ENCODE results near the gene TBC1D8.
"Not testable (repeated sequence)": the region's sequence is repeated elsewhere in the genome, so short reads cannot be mapped to it uniquely, and the experiment has no call there.

The TBC1D8 gene

DNA sequence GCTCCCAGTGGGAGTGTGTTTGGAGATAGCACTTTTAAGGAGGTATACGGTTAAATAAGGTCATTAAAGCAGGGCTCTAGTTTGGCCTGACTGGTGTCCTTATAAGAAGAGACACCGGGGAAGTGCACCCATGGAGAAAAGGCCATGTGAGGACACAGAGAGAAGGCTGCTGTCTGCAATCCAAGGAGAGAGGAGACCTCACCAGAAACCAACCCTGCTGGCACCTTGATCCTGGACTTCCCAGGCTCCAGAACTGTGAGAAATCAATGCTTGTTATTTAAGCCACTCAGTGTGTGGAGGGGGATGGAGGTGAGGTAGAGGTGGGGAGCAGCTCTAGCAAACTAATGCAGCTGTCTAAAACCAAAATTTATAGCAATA is 87.1 kb downstream of the TBC1D8 start:
- DNase-seq (ENCODE audit: low spot score): no peak

DNA sequence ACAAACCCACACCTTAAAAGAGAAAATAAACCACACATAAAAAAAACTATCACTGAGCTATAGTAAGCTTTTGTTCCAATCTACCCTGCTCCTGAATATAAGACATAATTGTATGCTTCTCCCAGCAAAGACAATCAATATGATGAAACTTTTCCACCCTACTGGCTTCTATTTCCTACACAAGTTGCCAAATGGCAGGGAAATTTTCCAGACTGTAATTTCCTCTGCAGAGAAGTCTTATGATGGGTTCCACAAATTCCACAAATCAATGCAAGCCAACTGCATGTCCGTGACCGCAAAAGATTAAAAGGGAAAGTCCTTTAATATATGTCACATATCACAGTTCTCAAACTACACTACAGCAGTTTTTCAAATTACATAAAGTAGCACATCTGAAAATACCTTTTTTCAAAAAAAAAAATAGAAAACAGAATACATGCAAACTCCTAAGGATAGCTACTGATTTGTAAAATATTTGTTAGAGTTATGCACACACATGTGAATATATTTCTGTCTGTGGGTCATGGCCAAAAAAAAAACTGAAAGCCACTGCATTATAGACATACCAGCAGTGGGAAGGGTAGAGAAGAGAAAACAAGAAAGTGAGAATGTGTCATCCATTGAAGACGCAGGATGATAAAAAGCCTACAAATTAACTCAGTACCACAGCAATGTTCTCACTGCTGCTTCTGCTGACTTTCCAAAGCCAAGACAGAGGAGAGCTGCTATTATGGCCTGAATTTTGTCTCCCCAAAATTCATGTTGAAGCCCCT is 87.6 kb downstream of the TBC1D8 start:
- DNase-seq (ENCODE audit: low spot score): no peak

DNA sequence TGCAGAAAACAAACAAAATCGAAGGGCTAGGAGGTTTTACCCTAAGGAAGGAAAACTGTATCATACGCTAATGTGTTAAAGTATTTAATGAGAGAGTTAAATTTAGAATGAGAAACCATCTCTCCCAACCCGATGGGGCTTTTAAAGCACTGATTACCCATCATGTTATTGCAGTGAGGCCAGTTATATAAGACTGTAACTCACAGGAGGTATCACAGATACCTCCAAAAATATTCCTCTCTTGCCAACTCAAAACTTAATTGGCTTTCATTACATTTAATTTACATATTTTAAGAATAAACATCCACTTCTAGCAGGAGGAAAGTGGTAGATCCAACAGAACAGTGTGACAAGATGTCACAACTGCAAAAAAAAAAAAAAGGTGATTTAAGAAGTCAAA is 92.8 kb downstream of the TBC1D8 start:
- no peak for DNase-seq (ENCODE audit: low spot score)

DNA sequence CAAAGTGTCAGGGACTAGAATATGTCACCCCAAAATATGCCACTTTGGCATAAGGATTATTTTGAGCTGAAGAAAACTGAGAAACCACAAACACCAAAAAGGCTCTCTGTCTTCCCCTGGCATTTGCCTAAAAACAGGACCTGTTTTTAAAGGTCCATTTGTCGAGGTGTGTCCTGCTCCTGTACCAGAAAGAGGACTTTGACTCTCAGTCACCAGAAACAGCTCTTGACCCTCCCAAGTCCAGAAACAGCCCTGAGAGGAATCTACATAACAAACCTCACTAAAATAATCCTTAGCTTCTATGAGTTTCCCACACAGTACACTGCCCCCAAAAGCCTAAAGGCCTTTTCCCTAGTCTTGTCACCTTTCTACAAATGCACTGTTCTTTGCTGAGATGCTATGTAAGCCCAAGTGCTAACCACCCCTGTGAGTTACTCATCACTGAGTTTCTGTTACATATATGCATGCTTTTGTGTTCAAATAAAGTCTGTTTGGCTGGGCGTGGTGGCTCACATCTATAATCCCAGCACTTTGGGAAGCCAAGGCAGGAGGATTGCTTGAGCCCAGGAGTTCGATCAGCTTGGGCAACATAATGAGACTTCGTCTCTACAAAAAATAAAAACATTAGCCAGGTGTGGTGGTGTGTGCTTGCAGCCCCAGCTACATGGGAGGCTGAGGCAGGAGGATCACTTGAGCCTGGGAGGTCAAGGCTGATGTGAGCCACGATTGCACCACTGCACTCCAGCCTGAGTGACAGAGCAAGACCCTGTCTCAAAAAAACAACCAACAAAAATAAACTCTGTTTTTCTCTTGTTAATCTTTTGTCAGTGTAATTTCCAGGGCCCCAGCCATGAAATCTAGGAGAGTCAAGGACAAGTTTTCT is 93.9 kb downstream of the TBC1D8 start:
- DNase-seq (ENCODE audit: low spot score): no peak

DNA sequence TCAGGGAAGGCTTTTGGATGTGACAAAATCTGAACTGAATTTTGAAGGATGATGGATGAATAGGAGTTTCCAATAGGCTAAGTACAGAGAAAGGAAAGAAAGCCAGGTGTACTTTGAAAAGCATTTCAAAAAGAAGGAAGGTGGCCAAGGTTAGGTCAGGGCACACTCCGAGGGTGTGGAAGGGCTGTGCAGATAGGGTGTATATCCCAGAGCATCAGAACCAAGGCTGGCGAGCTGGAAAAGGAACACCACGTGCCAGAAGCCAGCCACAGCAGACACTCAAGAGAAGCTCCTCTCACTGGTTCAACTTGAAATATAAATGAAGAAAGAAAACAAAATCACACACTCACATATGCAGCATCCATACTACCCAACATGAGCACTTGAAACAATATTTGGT is 98.1 kb downstream of the TBC1D8 start:
- DNase-seq (ENCODE audit: low spot score): no peak

DNA sequence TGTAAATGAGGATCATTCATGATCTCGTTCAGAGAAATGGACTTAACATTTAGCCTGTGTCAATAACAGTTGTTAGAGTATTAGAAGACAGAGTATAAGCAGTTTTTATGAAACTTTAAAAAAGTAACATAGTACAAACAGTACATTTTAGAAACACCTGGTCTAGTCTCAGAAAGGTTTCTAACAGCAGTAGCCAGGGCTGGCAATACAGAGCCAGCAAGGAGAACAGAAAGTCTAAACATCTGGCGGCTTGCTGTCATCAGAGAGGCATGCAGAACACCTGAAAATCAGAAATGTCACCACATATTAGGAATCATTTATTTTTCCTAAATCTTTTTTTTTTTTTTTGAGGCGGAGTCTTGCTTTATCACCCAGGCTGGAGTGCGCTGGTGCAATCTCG is 99.0 kb downstream of the TBC1D8 start:
- DNase-seq (ENCODE audit: low spot score): no peak

DNA sequence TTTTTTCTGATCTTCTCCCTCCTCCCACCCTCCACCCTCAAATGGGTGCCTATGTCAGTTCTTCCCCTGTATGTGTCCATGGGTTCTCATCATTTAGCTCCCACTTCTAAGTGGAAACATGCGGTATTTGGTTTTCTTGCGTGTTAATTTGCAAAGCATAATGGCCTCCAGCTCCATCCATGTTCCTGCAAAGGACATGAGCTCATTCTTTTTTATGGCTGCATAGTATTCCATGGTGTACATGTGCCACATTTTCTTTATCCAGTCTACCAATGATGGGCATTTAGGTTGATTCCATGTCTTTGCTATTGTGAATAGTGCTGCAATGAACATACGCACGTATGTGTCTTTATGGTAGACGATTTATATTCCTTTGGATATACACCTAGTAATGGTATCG is 100.3 kb downstream of the TBC1D8 start:
- DNase-seq (ENCODE audit: low spot score): not testable (repeated sequence)

DNA sequence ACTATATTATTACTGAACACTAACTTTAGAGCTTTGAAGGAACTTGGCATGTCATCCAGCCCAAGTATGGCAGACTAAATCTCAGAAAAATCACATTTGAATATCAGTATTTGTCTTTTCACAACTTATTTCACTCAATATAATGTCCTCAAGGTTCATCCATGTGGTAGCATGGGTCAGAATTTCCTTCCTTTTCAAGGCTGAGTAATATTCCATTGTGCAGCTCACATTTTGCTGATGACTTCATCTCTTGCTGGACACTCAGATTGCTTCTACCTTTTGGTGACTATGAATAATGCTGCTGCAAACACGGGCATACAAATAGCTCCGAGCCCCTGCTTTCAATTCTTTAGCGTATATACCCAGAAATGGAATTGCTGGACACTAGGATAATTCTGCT is 102.4 kb downstream of the TBC1D8 start:
- DNase-seq (ENCODE audit: low spot score): no peak

DNA sequence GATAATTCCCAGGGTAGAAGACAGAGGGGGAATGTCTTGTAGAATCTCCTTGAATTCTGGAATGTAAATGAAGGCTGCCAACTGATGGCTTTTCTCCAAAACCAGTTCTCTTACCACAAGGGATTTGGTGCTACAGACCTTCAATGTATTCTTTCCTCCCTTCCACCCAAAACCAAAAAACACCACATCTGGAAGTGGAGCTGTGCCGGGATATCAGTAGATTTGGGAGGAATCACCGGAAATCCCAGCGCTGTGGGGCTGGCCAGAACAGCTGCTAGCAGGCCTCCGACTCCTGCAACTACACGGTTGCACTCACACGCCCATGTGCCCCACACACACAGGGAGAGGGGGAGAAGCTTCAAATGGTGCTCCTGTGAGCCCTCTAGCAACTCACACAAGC is 103.4 kb downstream of the TBC1D8 start:
- no peak for DNase-seq (ENCODE audit: low spot score)

DNA sequence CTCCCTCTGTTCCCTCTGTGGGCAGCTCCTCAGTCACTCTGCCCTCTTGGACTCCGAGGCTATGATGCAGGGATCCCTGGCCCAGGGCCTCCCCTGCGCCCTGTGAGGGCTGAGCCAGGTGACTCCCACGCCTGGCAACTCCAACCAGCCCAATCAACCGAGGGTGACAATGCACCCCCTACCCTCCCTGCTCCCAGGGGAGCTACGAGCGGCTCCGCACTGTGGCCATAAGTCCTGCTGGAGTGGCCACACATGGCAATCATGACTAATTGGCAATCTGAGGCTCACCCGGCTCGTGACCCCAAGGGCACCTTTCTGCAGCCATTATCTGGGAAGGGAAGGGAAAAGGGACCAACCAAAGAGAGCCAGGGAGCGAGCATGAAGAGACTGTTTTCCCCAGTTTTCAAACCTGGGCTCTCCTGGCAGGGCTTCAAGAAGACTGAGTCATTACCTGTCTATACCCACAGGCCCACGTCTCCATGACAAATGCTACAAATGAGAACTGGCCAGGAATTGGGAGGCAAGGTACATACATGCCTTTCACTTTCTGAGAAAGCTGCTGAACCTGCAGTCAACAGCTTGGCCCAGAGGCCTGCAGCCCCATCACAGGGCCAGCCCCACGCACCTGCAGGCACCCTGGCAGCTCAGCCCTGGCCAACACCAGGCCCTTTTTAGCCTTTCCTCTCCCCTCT is 104.0 kb downstream of the TBC1D8 start:
- DNase-seq (ENCODE audit: low spot score): peak; percentile 9

DNA sequence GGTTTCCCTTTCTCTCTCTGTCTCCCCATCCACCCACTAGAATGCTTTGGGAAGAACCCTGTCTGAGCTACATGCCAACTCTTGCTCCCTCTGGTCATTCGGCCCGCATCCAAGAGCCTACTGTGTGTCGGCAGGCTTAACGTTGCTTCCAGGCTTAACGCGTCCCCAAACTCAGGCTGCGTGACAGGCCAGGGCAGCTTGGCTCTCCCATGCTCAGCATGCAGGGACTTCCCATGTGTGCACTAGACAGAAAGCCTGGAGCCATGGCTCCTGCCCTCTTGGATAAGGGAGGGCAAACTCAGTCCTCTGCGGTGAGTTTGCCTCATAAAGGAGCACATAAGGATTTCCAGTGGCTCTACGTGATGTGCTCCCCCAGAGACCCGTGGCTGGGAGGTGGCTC is 105.9 kb downstream of the TBC1D8 start:
- no peak for DNase-seq (ENCODE audit: low spot score)

DNA sequence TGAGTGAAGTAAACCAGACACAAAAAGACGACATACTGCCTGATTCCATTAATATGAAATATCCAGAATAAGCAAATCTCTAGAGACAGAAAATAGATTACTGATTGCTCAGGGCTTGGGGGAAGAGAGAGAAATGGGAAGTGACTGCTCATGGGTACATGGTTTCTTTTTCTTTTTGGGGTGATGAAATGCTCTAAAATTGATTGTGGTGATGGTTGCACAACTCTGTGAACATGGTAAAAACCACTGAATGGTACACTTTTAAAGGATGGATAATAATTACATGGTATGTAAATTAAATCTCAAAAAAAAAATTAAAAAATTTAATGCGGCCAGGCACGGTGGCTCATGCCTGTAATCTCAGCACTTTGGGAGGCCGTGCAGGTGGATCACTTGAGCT is 109.8 kb downstream of the TBC1D8 start:
- DNase-seq (ENCODE audit: low spot score): no peak

DNA sequence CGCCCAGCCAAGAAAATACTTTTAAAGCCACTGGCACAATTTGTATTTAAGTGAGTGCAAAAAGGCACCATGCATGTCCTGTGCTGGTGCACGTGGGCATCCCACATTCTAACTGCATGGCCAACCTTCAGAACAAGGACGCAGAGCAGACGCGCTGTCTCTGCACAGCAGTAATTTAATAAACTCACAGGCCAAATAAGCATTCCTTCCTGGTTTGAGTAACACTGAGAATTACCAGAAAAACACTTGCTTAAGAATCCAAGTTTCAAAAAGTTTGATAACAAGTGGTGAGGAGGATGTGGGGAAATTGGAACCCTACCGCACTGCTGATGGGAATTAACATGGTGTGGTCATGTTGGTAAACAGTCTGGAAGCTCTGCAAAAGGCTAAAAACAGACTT is 110.4 kb downstream of the TBC1D8 start:
- no peak for DNase-seq (ENCODE audit: low spot score)

DNA sequence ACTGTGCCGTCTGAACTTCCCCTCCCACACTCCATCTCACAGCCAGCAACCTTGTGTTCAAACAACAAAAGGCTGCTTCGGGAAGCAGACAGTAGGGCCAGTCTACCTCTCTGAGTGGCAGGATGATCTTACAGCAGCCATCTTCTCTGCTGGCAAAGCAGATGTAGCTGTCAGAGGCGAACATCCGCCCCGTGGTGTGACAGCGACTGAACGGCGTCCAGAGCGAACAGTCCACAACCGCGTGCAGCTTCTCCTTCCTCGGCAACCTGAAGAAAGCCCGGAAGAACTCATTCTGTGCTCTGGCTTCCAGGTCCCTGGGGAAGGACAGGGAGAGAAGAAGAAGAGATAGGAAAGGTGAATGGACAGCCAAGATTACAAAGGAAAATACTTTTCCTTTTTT is 111.1 kb downstream of the TBC1D8 start:
- no peak for DNase-seq (ENCODE audit: low spot score)

DNA sequence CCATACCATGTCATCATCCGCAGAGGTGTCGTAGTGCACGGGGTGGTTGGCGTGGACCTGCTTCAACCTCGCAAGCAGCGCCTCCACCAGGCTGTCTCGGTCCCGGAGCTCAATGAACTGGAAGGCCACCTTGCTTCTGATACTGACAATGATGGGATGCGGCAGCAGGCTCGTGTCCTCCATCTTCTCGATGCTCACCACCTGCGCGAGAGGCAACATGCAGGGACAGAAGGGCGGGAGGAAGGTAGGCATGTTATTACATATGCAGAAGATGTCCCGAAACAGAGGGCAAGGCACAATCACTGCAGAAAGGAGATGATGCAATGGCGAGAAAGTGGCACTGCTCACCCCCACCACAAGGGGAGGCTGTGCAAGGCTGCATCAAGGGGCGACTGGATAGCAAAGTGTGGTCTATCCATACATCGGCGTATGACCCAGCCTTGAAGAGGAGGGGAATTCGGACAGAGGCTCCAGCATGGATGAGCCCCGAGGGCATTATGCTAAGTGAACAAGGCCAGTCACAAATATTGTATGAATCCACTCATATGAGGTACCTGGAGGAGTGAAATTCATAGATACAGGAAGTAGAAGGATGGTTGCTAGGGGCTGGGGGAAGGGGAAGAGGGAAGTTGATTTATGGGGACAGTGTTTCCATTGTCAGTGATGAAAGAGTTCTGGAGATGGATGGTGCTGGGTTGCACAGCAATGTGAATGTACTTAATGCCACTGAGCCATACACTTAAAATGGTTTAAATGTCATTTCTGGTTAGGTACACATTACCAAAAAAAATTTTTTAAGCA is 112.5 kb downstream of the TBC1D8 start:
- peak; percentile 7 for DNase-seq (ENCODE audit: low spot score)

DNA sequence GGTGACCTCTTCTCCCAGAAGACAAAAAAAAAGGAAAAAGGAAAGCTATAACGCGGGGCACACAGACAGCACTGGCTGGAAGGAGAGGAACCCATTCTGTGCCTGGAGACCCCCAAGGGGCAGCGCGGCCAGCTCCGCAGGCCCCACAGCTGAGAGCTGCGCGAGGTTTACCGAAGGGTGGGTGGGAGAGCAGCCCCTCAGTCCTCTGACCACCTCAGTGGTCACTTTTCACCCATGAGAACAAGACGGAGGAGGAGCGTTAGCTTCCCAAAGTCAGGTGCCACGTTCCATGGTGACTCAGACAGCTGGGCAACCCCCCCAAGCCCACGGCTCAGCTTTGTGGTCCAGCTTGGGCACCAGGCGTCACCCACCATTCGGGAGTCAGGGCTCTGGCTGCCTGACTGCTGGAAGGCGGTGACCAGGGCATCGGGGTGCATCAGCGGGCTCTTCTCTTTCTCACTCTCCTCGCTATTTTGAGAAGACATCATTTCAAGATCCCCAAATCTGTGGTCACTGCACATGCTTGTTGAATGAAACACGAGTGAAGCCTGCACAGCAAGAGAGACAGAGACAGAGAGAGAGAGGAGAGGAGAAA is 113.9 kb downstream of the TBC1D8 start:
- DNase-seq (ENCODE audit: low spot score): no peak

DNA sequence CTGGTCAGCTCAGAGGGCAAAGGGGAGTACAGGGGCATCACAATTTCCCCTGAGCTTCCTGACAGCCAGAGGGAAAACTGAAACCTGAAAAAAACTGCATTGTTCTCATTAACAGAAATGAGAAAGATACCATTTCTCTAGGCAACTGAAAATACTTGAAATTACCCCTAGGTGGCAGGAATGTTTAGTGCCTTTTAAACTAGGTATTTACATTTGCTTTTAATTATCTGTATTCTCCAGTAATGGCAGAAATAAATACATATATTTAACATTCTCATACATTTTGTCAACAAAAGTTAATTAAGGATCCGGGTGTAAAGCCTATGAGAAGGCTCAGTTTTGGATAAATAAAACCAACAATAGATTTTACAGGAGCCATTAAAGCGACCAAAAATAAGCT is 114.6 kb downstream of the TBC1D8 start:
- DNase-seq (ENCODE audit: low spot score): no peak

DNA sequence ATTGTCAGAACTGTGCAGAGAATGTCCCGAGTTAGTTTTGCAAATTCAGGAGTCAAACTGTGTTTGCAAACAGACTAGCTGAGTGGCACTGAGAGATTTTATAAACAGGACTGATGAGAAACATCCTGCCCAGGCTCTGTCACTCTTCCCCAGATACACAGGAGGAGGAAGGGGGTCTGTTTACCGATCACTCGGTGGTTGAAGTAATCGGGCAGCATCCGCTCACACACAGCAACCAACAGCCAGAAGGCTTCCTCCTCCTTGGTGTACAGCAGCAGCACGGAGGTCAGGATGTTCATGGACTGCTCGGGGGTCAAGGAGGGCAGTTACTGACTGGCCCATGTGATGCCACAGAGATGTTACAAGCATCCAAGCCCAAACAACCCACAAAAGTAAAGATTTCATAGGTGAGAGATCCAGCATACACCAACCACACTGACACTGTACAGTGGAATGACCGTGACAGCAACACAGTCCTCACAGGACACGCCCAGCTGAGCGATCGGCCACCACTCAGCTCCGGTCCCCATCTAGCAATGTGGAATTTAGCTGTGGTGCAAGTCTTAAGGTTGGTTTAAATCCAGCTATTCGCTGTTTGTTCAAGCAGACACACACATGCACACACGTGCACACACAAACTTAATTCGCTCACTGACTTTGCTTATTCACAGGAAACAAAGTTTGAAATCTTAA is 119.0 kb downstream of the TBC1D8 start:
- no peak for DNase-seq (ENCODE audit: low spot score)

DNA sequence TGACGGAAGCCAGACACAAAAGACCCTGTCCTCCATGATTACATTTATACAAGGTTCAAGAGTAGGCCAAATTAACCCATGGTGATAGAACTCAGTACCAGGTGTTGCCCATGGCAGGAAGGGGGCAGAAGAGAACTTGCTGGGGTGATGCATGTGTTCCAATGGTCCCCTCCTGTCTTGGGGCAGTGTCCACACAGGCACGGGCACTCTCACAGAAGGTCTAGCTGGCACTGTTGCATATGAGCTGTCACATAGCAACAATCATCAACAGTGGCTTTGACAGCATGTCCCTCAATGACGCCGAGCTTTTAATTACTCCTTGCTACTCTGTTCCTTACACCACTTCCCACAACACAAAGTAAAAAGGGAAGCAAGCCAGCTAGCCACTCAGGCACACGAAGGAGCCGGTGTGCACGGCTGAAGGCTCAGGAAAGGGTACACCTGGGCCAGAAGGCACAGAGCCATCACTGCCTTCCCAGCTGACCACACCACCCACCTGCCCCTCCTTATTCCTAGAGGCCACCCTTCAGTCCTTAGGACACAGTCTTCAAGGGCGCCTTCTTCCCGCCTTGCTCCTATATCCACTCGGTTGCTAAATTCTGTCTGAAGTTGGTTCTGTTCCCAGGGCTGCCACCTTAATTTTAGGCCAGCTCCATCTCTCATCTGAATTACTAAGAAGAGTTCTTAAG is 120.2 kb downstream of the TBC1D8 start:
- no peak for DNase-seq (ENCODE audit: low spot score)

DNA sequence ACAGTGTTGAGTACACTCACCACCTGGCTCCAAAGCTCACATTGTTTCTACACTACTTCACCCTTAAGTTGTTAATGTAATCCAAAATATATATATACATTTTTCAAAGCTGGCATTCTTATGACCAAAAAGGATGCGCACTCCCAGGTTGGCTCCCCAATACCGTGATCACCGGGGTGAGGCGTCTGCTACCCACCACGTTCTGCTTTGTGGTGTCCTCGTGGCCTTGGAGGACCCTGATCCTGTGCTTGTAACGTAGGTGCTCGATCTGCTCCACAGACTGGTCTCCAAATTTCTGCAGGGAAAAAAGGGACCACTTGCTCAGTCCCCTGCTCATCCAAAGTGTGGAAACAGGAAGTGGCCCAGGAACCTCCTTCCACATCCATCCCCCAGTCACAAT is 123.3 kb downstream of the TBC1D8 start:
- no peak for DNase-seq (ENCODE audit: low spot score)
